Mesothelial cell of epicardium (in vitro differentiated cells): ENCODE results near the gene FBXL15. TPM values are rescaled to one million over a fixed set of nuclear protein-coding genes. Genes with fewer than 3 reads are reported as not detected.
A peak's percentile ranks its signal among the peaks of the same experiment; 100 is the strongest.

Source experiments
- DNase-seq, 2 experiments: peaks; one replicate each; pipeline ENCODE4 v3.0.0; 2021; ENCODE audit warnings: low spot score in 2 of 2; ENCODE audit not compliant: unreplicated experiment in 2 of 2
- H3K27ac Mint-ChIP-seq: 2 replicates; pipeline ENCODE4 v1.8.0; 2021; ENCODE audit warnings: mixed read lengths
- H3K27me3 Mint-ChIP-seq: 2 replicates; pipeline ENCODE4 v1.8.0; 2021; ENCODE audit warnings: low read depth, mixed read lengths
- H3K36me3 Mint-ChIP-seq: 2 replicates; pipeline ENCODE4 v1.8.0; 2021; ENCODE audit warnings: mixed read lengths
- H3K4me1 Mint-ChIP-seq: 2 replicates; pipeline ENCODE4 v1.8.0; 2021; ENCODE audit warnings: mixed read lengths
- H3K4me3 Mint-ChIP-seq: 2 replicates; pipeline ENCODE4 v1.8.0; 2021; ENCODE audit warnings: mild to moderate bottlenecking, moderate library complexity, mixed read lengths
- H3K9me3 Mint-ChIP-seq: 2 replicates; pipeline ENCODE4 v1.8.0; 2021; ENCODE audit warnings: mixed read lengths
- CTCF ChIP-seq: fragments of 200-600 bp; sonication (generic); IDR thresholded peaks from one replicate; pipeline ENCODE4 v1.5.0; 2021; ENCODE audit warnings: antibody characterized with exemption; ENCODE audit not compliant: unreplicated experiment
- total RNA-seq: library from RNA; stranded (reverse); gene quantifications from 3 replicates; pipeline ENCODE4 v1.2.1, GENCODE V29; 2021

FBXL15 gene
- total RNA-seq, 1 donor from 2014 or later: 11.7 TPM

GRCh38 chr10:102461187-102462054, 40.8 kb downstream of the FBXL15 start:
- Mint-ChIP-seq H3K27me3 (peaks cover 20% of the 10 kb centered on the region), H3K36me3 (no peaks in the 10 kb centered on the region), H3K9me3 (no peaks in the 10 kb centered on the region), H3K4me1 (peaks cover 32% of the 10 kb centered on the region), H3K4me3 (peak overlapping the region; percentile 76), H3K27ac (peak overlapping the region; percentile 69)
- no peak for TF ChIP-seq CTCF
- peak; percentile 93 to 96 for DNase-seq

GRCh38 chr10:102462512-102463054, 41.9 kb downstream of the FBXL15 start:
- TF ChIP-seq CTCF: no peak
- peaks cover 32% of the 10 kb centered on the region for H3K4me1 Mint-ChIP-seq
- no peak for DNase-seq
- no peaks in the 10 kb centered on the region for H3K36me3 Mint-ChIP-seq
- no peak overlapping the region for H3K27ac Mint-ChIP-seq
- no peaks in the 10 kb centered on the region for H3K9me3 Mint-ChIP-seq
- H3K27me3 Mint-ChIP-seq: peaks cover 20% of the 10 kb centered on the region
- no peak overlapping the region for H3K4me3 Mint-ChIP-seq

GRCh38 chr10:102463983-102464382, 43.3 kb downstream of the FBXL15 start:
- no peak for DNase-seq
- H3K4me1 Mint-ChIP-seq: peaks cover 32% of the 10 kb centered on the region
- no peak for TF ChIP-seq CTCF
- H3K9me3 Mint-ChIP-seq: no peaks in the 10 kb centered on the region
- H3K4me3 Mint-ChIP-seq: no peak overlapping the region
- peaks cover 20% of the 10 kb centered on the region for H3K27me3 Mint-ChIP-seq
- no peaks in the 10 kb centered on the region for H3K36me3 Mint-ChIP-seq
- H3K27ac Mint-ChIP-seq: no peak overlapping the region

- no peak overlapping the region for H3K4me3 Mint-ChIP-seq
- peaks cover 32% of the 10 kb centered on the region for H3K4me1 Mint-ChIP-seq
- no peaks in the 10 kb centered on the region for H3K9me3 Mint-ChIP-seq
- no peaks in the 10 kb centered on the region for H3K36me3 Mint-ChIP-seq
- TF ChIP-seq CTCF: no peak
- no peak overlapping the region for H3K27ac Mint-ChIP-seq
- peaks cover 20% of the 10 kb centered on the region for H3K27me3 Mint-ChIP-seq
- DNase-seq: no peak
These were observed 44.8 kb downstream of the FBXL15 start for GRCh38 chr10:102465466-102465865.

- Mint-ChIP-seq H3K9me3 (no peaks in the 10 kb centered on the region), H3K4me3 (no peak overlapping the region), H3K4me1 (peaks cover 14% of the 10 kb centered on the region), H3K27ac (no peak overlapping the region), H3K27me3 (peaks cover 9% of the 10 kb centered on the region), H3K36me3 (no peaks in the 10 kb centered on the region)
- TF ChIP-seq CTCF: no peak
- DNase-seq: no peak
These were observed 46.7 kb downstream of the FBXL15 start for GRCh38 chr10:102467318-102467717.
